Measurements from ENCODE around the gene CALD1. TPM values are rescaled to one million over a fixed set of nuclear protein-coding genes. Genes with fewer than 3 reads are reported as not detected.

Gene CALD1
- 600 and 815 TPM in 2 replicates for total RNA-seq

GRCh38 chr7:134778941-134779740 lies at the start of gene CALD1:
Gene CALD1 (plus strand): TSS chr7:134779634. CDS start chr7:134867734, 88,100 bp downstream.

GRCh38 chr7:134986363-134987251 lies 207.2 kb downstream of the CALD1 start, which contains the start of gene AGBL3:
Gene AGBL3 (plus strand): TSS chr7:134986508. CDS start chr7:134987934, 1,426 bp downstream.

Other genes with a start within 250 kb of the CALD1 start
- gene AKR1B15, start 230.5 kb upstream of the CALD1 start, total RNA-seq: not detected in 2 replicates
- gene BPGM, start 132.8 kb upstream of the CALD1 start, total RNA-seq: 19.3 and 45.1 TPM in 2 replicates
- gene AGBL3, start 206.9 kb downstream of the CALD1 start, total RNA-seq: 0.89 and 0.97 TPM in 2 replicates

Data from smooth muscle cell of the umbilical artery (primary cell).